Left renal pelvis (tissue), 4 donors: ENCODE results near the gene MAP4K2. TPM values are rescaled to one million over a fixed set of nuclear protein-coding genes. Genes with fewer than 3 reads are reported as not detected.

Experiments used
- DNase-seq, 4 donors: peaks; one replicate each; pipeline ENCODE4 v3.0.0-alpha.2; 2013; ENCODE audit warnings: low read depth in 4 of 4, low spot score in 3 of 4
- polyA plus RNA-seq, 4 donors: library from polyadenylated mRNA; unstranded; fragments of 120-200 nt; gene quantifications; one replicate each; pipeline ENCODE4 v1.2.1, GENCODE V29; 2013; ENCODE audit not compliant: insufficient read length in 4 of 4

The MAP4K2 gene
- polyA plus RNA-seq, 4 donors, result 12.9 to 27.7 (median 18.1) TPM

DNA sequence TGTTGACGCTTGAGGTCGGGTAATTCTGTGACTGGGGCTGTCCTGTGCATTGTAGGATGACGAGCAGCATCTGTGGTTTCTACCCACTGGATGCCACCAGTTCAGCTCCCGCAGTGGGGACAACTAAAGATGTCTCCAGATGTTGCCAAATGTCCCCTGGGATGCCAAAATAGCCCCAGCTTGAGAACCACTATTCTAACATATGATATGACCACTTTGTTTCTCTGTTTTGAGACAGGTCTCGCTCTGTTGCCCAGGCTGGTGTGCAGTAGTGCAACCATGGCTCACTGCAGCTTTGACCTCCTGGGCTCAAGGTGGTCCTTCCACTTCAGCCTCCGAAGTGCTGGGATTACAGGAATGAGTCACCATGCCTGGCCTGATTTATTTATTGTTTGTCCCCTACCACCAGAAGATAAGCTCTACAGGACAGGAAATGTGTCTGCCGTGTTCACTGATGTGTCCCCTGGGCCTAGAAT lies 11.7 kb upstream of the MAP4K2 start:
- no peak for DNase-seq

GRCh38 chr11:64813826-64814225 lies 10.8 kb upstream of the MAP4K2 start:
- no peak for DNase-seq

DNA sequence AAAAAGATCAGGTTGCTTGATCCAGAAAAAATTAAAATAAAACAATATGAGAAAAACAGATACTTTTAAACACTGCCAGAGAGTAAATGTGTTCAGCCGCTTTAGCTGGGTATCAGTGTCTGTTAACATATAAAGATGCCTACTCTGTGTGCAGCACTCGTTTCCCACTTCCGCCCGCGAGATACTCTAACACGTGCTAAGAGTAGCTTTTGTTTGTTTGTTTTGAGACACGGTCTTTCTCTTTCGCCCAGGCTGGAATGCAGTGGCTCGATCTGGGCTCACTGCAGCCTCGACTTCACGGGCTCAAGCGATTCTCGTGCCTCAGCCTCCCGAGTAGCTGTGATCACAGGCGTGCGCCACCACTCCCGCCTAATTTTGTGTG lies 7.9 kb upstream of the MAP4K2 start:
- DNase-seq, result no peak

DNA sequence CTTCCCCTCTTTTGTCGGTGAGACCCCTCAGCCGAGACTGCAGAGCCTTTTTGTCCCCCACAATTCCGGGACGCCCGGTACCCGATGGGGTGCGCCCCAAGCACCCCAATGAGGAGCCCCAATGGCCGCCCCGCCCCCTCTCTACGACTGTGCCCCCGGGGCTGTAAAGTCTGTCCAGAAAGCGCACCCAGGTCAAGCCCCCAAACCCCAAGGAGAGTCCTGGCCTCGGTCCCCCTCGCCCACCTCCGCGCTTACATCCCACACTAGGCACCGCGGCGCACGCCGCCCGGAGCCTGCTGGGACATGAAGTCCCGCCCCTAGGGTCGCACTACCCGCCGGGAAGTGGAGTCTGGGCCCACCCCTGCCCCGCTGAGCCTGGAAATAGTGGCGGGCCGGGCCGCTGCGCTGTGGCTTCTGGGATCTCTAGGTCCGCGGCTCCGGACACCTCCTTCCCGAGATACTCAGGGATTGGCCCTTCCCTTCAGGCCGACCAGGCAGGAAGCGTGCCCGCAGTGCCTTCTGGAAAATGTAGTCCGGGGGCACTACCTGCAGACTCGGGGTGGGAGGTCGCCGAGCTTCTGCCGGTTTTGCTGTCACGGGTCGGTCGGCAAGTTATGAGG lies 7.4 kb upstream of the MAP4K2 start, which contains the start of gene MEN1:
Gene MEN1 (minus strand): TSS at position 281 of the 620 bp plus-strand sequence. CDS start 442 bp downstream, outside the sequence.
- DNase-seq, result peak; percentile 84 to 92 (median 90)

GRCh38 chr11:64809781-64810241 lies 6.8 kb upstream of the MAP4K2 start:
- no peak for DNase-seq

GRCh38 chr11:64805481-64805880 lies 2.5 kb upstream of the MAP4K2 start:
- no peak for DNase-seq

DNA sequence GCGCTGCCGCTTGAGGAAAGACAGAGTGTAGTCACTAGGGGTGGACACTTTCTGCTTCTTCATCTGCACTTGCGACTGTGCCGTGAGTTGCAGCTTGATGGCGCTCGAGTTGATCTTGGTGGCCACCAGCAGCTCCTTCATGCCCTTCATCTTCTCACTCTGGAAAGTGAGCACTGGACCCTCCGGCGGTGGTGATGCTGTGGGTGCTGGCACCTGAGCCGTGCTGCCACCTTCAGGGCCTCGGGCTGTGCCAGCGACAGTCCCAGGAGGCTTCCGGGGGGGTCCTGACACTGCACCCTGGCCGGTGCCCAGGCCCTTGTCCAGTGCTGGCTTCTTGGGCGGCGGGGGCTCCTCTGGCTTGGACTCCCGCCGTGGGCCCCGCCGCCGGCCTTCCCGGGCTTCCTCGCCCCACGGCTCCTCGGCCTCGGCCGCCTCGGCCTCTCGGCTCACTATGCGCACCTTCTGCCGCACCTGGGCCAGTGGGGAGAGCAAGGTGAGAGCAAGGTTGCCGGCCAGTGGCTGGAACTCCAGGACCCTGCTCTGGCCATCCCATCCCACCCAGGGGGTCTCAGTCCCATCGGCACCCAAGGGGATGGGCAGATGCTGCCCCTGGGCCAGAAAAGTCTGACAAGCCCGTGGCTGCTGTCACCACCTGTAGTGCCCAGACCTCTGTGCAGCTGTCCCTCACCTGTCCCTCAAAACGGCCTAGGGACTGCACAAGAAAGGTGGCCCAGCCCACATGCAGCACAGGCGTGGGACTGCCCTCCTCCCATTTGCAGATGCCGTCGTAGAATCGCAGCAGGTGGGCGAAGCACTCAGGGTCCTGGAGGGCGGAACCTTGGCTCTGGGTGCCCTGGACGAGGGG lies 1.6 kb upstream of the MAP4K2 start:
- no peak for DNase-seq

DNA sequence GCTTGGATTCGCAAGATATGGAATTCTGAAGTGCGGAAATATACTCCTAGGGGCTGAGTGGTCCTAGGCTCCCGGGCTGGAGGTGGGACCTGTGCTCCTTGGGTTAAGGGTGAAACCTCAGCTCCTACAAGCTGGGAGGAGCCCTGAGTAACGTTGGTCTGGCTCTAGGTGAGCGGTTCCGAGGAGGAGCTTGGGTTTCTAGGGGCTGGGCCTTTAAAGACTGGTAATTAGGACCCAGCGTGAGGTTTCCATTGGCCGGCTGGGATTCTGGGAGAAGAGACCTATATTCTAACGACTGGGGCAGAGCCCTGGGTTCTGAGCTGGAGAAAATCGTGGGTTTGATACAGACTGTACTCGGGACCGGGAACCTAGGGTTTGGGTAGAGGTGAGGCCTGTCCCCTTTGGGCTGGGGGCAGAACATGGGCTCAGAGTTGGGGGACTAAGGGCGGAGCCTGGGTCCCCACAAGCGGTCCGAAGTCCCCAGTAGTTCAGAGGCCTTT lies 882 bp upstream of the MAP4K2 start:
- DNase-seq, result no peak

DNA sequence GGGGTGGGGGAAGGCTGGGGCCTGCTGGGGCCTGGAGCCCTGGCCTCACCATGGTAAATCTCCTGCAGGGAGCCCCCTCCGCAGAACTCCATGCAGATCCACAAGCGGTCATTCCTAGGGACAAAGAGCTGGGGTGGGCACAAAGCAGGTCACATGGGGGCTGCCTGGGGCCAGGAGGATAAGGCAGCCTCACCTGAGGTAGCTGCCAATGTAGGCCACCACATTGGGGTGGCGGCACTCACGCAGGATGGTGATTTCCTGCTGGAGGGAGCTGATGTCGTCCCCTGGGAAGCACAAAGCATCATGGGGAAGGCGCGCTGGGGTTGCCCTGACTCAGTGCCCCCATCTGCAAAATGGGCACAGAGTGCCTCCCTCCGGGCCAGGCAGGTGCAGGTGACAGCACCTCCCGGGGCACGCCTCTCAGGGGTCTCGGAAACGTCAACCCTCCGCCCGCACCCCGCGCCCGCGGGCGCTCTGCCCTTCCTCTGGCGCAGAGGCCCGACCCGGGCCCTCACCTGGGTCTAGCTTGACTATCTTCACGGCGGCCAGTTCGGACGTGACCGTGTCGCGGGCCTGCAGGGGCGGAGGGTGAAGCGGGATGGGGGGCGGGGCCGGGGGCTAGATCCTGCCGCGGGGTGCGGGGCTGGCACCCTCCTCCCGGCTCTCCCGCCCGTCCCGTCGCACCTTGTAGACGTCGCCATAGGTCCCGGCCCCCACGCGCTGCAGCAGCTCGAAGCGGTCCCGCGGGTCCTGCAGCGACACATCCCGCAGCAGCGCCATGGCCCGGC lies 450 bp downstream of the MAP4K2 start:
- no peak for DNase-seq

GRCh38 chr11:64801561-64802369 lies 1.2 kb downstream of the MAP4K2 start:
- no peak for DNase-seq

DNA sequence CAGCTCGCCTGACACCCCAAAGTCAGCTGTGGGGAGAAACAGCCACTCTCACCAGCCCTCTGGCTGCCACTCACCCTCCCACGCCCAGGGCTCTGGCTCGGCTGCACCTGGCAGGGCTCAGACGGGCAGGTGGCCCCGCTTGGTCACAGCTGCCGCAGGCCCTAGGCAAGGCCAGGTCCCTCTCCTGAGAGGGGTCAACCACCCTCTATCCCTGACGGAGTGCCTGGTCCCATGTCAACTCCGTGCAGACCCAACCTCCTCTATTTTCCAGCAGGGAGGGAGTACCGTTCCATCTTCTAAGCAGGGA lies 1.9 kb downstream of the MAP4K2 start:
- no peak for DNase-seq

DNA sequence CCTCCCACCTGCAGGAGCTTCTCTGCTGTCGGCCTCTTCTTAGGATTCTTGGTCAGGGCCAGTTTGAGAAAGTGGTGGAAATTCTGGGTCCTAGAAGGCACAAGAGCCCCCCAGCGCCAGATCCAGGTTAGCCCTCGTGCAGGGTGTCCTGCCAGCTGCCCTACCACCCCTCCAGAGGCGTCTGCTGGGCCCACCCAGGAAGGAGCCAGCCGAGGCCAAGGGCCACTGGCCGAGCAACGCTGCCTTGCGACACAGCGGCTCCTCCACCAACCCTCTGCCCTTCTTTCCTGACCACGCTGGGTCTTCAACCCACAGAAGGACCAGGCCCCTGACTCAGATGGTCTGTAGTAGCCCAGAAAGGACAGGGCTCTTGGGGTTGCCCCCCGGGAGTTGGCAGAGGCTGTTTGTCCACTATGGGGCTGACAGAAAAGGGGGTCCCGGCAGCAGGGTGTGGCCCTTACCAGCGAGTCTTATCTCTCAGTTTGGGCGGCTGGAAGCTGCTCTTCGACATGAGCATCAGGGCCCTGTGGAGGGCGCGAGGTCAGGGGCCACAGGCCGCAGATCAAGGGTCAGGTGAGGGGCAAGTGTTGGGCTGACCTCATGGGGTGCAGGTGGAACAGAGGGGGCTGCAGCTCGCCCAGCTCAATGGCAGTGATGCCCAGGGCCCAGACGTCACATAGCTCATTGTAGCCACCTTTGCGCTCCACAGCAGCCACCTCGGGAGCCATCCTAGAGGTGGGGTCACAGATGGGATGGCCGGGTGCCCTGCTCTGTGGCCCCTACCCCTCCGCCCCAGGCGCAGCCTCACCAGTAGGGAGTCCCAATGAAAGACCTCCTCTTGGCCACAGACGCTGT lies 2.5 kb downstream of the MAP4K2 start:
- DNase-seq, result no peak

- no peak for DNase-seq
Observed at GRCh38 chr11:64799623-64800302, 3.3 kb downstream of the MAP4K2 start.

GRCh38 chr11:64799256-64799622 lies 3.8 kb downstream of the MAP4K2 start:
- no peak for DNase-seq

GRCh38 chr11:64796757-64797541 lies 6.1 kb downstream of the MAP4K2 start:
- no peak for DNase-seq

DNA sequence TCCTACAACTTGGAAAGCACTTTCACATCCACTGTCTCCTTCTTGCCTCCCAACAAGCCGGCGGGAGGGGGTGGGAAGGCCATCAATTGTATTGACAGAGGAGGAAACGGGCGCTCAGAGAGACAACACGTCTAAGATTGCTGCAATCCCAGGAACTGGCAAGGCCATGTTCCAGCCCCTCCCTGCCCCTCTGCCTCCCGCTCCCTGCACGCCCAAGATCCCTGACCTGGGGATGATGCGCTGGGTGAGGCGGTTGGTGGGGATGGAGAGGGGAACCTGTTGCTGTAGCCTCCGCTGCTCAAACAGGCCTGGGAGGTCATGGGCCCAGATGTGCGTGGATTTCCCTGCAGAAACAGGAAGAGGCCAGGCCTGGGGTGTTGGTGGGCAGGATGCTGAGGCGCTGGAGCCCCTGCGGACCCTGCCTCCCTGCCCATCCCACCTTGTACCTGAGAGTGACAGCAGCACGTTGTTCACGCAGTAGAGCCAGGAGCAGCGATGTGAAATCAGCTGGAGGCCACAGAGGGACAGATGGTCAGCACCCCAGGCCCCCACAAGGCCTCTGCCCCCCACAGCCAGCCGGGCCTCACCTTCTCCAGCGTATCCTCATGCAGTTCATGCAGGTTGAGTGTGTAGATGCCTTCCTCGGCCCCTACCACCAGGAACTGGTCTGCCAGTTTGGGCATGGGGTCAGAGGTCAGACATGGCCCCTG lies 6.8 kb downstream of the MAP4K2 start:
- no peak for DNase-seq

DNA sequence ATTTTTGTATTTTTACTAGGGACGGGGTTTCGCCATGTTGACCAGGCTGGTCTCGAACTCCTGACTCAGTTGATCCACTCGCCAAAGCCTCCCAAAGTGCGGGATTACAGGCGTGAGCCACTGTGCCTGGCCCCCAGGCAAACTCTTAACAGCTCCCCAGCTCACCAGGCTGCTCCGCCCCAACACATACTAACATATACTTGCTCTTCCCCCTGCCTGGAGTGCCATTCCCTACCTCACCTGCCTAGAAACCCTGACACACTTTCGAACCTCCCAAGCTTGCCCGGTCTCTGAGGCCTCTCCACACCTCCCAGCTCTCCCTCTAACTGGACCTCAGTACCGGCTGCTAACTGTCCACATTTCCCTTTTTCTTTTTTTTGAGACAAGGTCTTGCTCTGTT lies 8.5 kb downstream of the MAP4K2 start:
- no peak for DNase-seq
